CD4-positive, alpha-beta T cell (primary cell): ENCODE measurements around the gene ARL15. TPM values are rescaled to one million over a fixed set of nuclear protein-coding genes. Genes with fewer than 3 reads are reported as not detected.

Experiments
- ATAC-seq: fragments of 200-7000 bp; cut with Tn5 transposase; one replicate; pipeline ENCODE4 v1.10.0; 2022; ENCODE audit warnings: mild to moderate bottlenecking; ENCODE audit not compliant: poor library complexity
- CTCF ChIA-PET: fragments of 350-600 bp; sonication (Branson Sonifier 250); formaldehyde crosslinking; loops from one replicate; lab custom pipeline; 2021; ENCODE audit warnings: antibody characterized with exemption, inconsistent platforms; lab: Charles Lee
- POLR2A ChIA-PET: fragments of 350-600 bp; sonication (Branson Sonifier 250); formaldehyde crosslinking; loops from one replicate; lab custom pipeline; 2021; ENCODE audit warnings: antibody characterized with exemption, inconsistent platforms; lab: Charles Lee
- DNase-seq, 14 experiments: peaks; one replicate each; pipeline ENCODE4 v3.0.0-alpha.2; 2013 to 2020; ENCODE audit warnings: mixed read lengths in 2 of 14
- H3K27ac ChIP-seq, 2 donors: one replicate each; pipeline versions ENCODE4 v1.5.1 to v1.7.0; 2013; ENCODE audit warnings: low read length in 2 of 2, low read depth in 1 of 2, mild to moderate bottlenecking in 1 of 2
- H3K27me3 ChIP-seq, 2 experiments: 1 replicate in 1 of 2; 2 replicates in 1 of 2; pipeline versions ENCODE4 v1.6.1 to v1.7.0; 2013; ENCODE audit warnings: low read length in 2 of 2, control low read depth in 1 of 2, mild to moderate bottlenecking in 1 of 2, moderate library complexity in 1 of 2; ENCODE audit not compliant: insufficient read depth in 2 of 2, control insufficient read depth in 1 of 2
- H3K36me3 ChIP-seq: one replicate; pipeline ENCODE4 v1.6.1; 2013; ENCODE audit warnings: low read length, control low read depth; ENCODE audit not compliant: insufficient read depth
- H3K4me1 ChIP-seq: one replicate; pipeline ENCODE4 v1.6.1; 2013; ENCODE audit warnings: low read length, control low read depth; ENCODE audit not compliant: insufficient read depth
- H3K4me3 ChIP-seq: one replicate; pipeline ENCODE4 v1.5.1; 2013; ENCODE audit warnings: mild to moderate bottlenecking, low read length, moderate library complexity
- H3K9me3 ChIP-seq, 2 experiments: 1 replicate in 1 of 2; 2 replicates in 1 of 2; pipeline versions ENCODE4 v1.6.1 to v1.7.0; 2013; ENCODE audit warnings: low read length in 2 of 2, mild to moderate bottlenecking in 2 of 2, control low read depth in 1 of 2, moderate library complexity in 1 of 2; ENCODE audit not compliant: control insufficient read depth in 1 of 2, insufficient read depth in 1 of 2
- H3K27ac Mint-ChIP-seq: one replicate; pipeline ENCODE4 v1.8.0; 2020; ENCODE audit warnings: mixed read lengths
- H3K27me3 Mint-ChIP-seq: one replicate; pipeline ENCODE4 v1.8.0; 2021; ENCODE audit warnings: mixed read lengths
- H3K36me3 Mint-ChIP-seq: one replicate; pipeline ENCODE4 v1.8.0; 2021; ENCODE audit warnings: low read depth, mixed read lengths
- H3K4me1 Mint-ChIP-seq: one replicate; pipeline ENCODE4 v1.8.0; 2021; ENCODE audit warnings: low read depth, mixed read lengths
- H3K4me3 Mint-ChIP-seq: one replicate; pipeline ENCODE4 v1.8.0; 2020; ENCODE audit warnings: mild to moderate bottlenecking, mixed read lengths
- H3K9me3 Mint-ChIP-seq: one replicate; pipeline ENCODE4 v1.8.0; 2020; ENCODE audit warnings: mixed read lengths
- CTCF ChIP-seq: fragments of 200-600 bp; IDR thresholded peaks from one replicate; pipeline ENCODE4 v1.8.0; 2022; ENCODE audit warnings: antibody characterized with exemption, mild to moderate bottlenecking
- intact Hi-C, 2 experiments: fragments of 100-400 bp; cut with DNase I in 1 of 2; cut with micrococcal nuclease in 1 of 2; formaldehyde crosslinking; loops; one replicate each; pipeline versions ENCODE4 v1.15.1 to v1.9.0; 2023 to 2025; cut with DNase I, micrococcal nuclease
- total RNA-seq, 174 experiments: library from RNA in 2 of 174; stranded (reverse) in 2 of 174; gene quantifications; one replicate each; pipeline ENCODE4 v1.2.3 and lab custom pipeline; 2021 to 2026

The ARL15 gene
- total RNA-seq, 2 experiments from 2014 or later: 9.1 to 10.6 TPM

GRCh38 chr5:54176066-54176830, 134.1 kb downstream of the ARL15 start:
- Mint-ChIP-seq H3K4me3 (no peak overlapping the region), H3K36me3 (peaks cover 40% of the 10 kb centered on the region), H3K27me3 (no peaks in the 10 kb centered on the region), H3K4me1 (peaks cover 9% of the 10 kb centered on the region), H3K27ac (no peak overlapping the region), H3K9me3 (peaks cover 3% of the 10 kb centered on the region)
- no peak overlapping the region for H3K4me3 ChIP-seq
- intact Hi-C loops: no loop called here
- H3K36me3 ChIP-seq: no peaks in the 10 kb centered on the region
- ChIA-PET CTCF (no interaction called here), POLR2A (no interaction called here)
- DNase-seq (no peak), ATAC-seq (no peak)
- H3K27me3 ChIP-seq: no peaks in the 10 kb centered on the region
- no peaks in the 10 kb centered on the region for H3K9me3 ChIP-seq
- no peak overlapping the region for H3K27ac ChIP-seq
- H3K4me1 ChIP-seq: no peaks in the 10 kb centered on the region
- TF ChIP-seq CTCF: no peak

GRCh38 chr5:54173251-54173650, 137.1 kb downstream of the ARL15 start:
- Histone ChIP-seq H3K36me3 (peaks cover 4% of the 10 kb centered on the region), H3K27ac (no peak overlapping the region), H3K27me3 (no peaks in the 10 kb centered on the region), H3K4me3 (no peak overlapping the region), H3K4me1 (no peaks in the 10 kb centered on the region), H3K9me3 (no peaks in the 10 kb centered on the region)
- ChIA-PET CTCF (no interaction called here), POLR2A (no interaction called here)
- no peak overlapping the region for H3K4me3 Mint-ChIP-seq
- H3K9me3 Mint-ChIP-seq: peaks cover 3% of the 10 kb centered on the region
- DNase-seq (no peak), ATAC-seq (no peak)
- H3K4me1 Mint-ChIP-seq: peaks cover 9% of the 10 kb centered on the region
- H3K36me3 Mint-ChIP-seq: peaks cover 64% of the 10 kb centered on the region
- H3K27me3 Mint-ChIP-seq: no peaks in the 10 kb centered on the region
- intact Hi-C loops: no loop called here
- H3K27ac Mint-ChIP-seq: no peak overlapping the region
- no peak for TF ChIP-seq CTCF

GRCh38 chr5:54171645-54172384, 138.6 kb downstream of the ARL15 start:
- Histone ChIP-seq H3K9me3 (no peaks in the 10 kb centered on the region), H3K36me3 (peaks cover 4% of the 10 kb centered on the region), H3K4me1 (no peaks in the 10 kb centered on the region), H3K27ac (no peak overlapping the region), H3K27me3 (no peaks in the 10 kb centered on the region), H3K4me3 (no peak overlapping the region)
- Mint-ChIP-seq H3K36me3 (peaks cover 71% of the 10 kb centered on the region), H3K27ac (no peak overlapping the region), H3K9me3 (peaks cover 3% of the 10 kb centered on the region), H3K4me3 (no peak overlapping the region), H3K4me1 (no peaks in the 10 kb centered on the region), H3K27me3 (no peaks in the 10 kb centered on the region)
- DNase-seq (peak in 1 of 14 experiments; percentile 13), ATAC-seq (no peak)
- intact Hi-C loops: no loop called here
- POLR2A ChIA-PET: no interaction called here
- CTCF ChIA-PET: no interaction called here
- TF ChIP-seq CTCF: no peak
